Vagina (tissue), 2 donors: ENCODE measurements around the gene RFX5.

Experiments used
- CTCF ChIP-seq, 3 experiments: fragments of 450-650 bp in 2 of 3; fragments of 200-600 bp in 1 of 3; sonication (generic) in 1 of 3; IDR thresholded peaks; one replicate each; pipeline ENCODE4 v1.5.1; 2017 to 2019; ENCODE audit warnings: antibody characterized with exemption in 3 of 3, mild to moderate bottlenecking in 2 of 3, moderate library complexity in 2 of 3
- POLR2AphosphoS5 ChIP-seq, 2 donors: sonication (generic); formaldehyde crosslinking; IDR thresholded peaks; one replicate each; pipeline ENCODE4 v1.9.0; 2017; ENCODE audit warnings: antibody characterized with exemption in 2 of 2, mild to moderate bottlenecking in 2 of 2, low read depth in 1 of 2; ENCODE audit not compliant: insufficient read depth in 1 of 2

- TF ChIP-seq CTCF (IDR thresholded peaks at IDR 0.05) (no peak), POLR2AphosphoS5 (IDR thresholded peaks at IDR 0.05; ENCODE audit: insufficient read depth in 1 of 2, low read depth in 1 of 2) (no peak)
These were observed 24.5 kb upstream of the RFX5 start for GRCh38 chr1:151371370-151372057.
